HG03442 (cell line): ENCODE results near the gene IER3.
A peak's percentile ranks its signal among the peaks of the same experiment; 100 is the strongest.
"Not testable (repeated sequence)": the region's sequence is repeated elsewhere in the genome, so short reads cannot be mapped to it uniquely, and the experiment has no call there.

Experiments used
- ATAC-seq: cut with Tn5 transposase; IDR thresholded peaks from one replicate; pipeline ENCODE4 v1.9.1; 2021; ENCODE audit warnings: mild to moderate bottlenecking, moderate library complexity; ENCODE audit not compliant: unreplicated experiment

The IER3 gene

GRCh38 chr6:30769088-30769852, 24.9 kb upstream of the IER3 start:
- no peak for ATAC-seq

GRCh38 chr6:30768634-30769087, 24.3 kb upstream of the IER3 start:
- ATAC-seq, result no peak

GRCh38 chr6:30767944-30768301, 23.6 kb upstream of the IER3 start:
- ATAC-seq, result no peak

GRCh38 chr6:30767158-30767943, 23.0 kb upstream of the IER3 start:
- ATAC-seq, result peak; percentile 46

GRCh38 chr6:30766461-30767157, 22.3 kb upstream of the IER3 start:
- ATAC-seq, result no peak

GRCh38 chr6:30765495-30765894, 21.1 kb upstream of the IER3 start:
- not testable (repeated sequence) for ATAC-seq

GRCh38 chr6:30764490-30765043, 20.2 kb upstream of the IER3 start:
- not testable (repeated sequence) for ATAC-seq

- no peak for ATAC-seq
These were observed 19.5 kb upstream of the IER3 start for GRCh38 chr6:30763618-30764489.

- ATAC-seq, result no peak
These were observed 18.8 kb upstream of the IER3 start for GRCh38 chr6:30763155-30763617.

GRCh38 chr6:30761791-30762429, 17.6 kb upstream of the IER3 start:
- ATAC-seq, result no peak

GRCh38 chr6:30760549-30760948, 16.2 kb upstream of the IER3 start:
- ATAC-seq, result no peak

GRCh38 chr6:30759575-30760239, 15.4 kb upstream of the IER3 start:
- no peak for ATAC-seq

- no peak for ATAC-seq
These were observed 13.0 kb upstream of the IER3 start for GRCh38 chr6:30757261-30757904.

- ATAC-seq, result not testable (repeated sequence)
These were observed 12.2 kb upstream of the IER3 start for GRCh38 chr6:30756405-30757003.

- no peak for ATAC-seq
These were observed 10.3 kb upstream of the IER3 start for GRCh38 chr6:30754631-30755030.

- ATAC-seq, result no peak
These were observed 8.0 kb upstream of the IER3 start for GRCh38 chr6:30752157-30752927.

- ATAC-seq, result no peak
These were observed 6.0 kb upstream of the IER3 start for GRCh38 chr6:30750379-30750668.
